Effector memory CD4-positive, alpha-beta T cell (primary cell): ENCODE results near the gene ROBO1.
"Not testable (repeated sequence)": the region's sequence is repeated elsewhere in the genome, so short reads cannot be mapped to it uniquely, and the experiment has no call there.

Source experiments
- DNase-seq, 3 donors: peaks; one replicate each; pipeline ENCODE4 v3.0.0-alpha.2; 2020
- H3K27ac ChIP-seq: 2 replicates; pipeline ENCODE4 v1.7.0; 2013; ENCODE audit warnings: mild to moderate bottlenecking, low read length, moderate library complexity; ENCODE audit not compliant: insufficient read depth, poor library complexity, severe bottlenecking
- H3K27me3 ChIP-seq: replicated peaks from 2 replicates; pipeline ENCODE4 v1.7.0; 2013; ENCODE audit warnings: mild to moderate bottlenecking, low read length; ENCODE audit not compliant: insufficient read depth, control insufficient read depth, poor library complexity, severe bottlenecking
- H3K36me3 ChIP-seq: 2 replicates; pipeline ENCODE4 v1.7.0; 2013; ENCODE audit warnings: mild to moderate bottlenecking, low read length, moderate library complexity; ENCODE audit not compliant: control insufficient read depth, insufficient read depth
- H3K4me1 ChIP-seq: 2 replicates; pipeline ENCODE4 v1.7.0; 2013; ENCODE audit warnings: low read length, mild to moderate bottlenecking; ENCODE audit not compliant: control insufficient read depth, insufficient read depth, poor library complexity, severe bottlenecking
- H3K4me3 ChIP-seq: 2 replicates; pipeline ENCODE4 v1.7.0; 2013; ENCODE audit warnings: low read length, low read depth, mild to moderate bottlenecking; ENCODE audit not compliant: insufficient read depth, poor library complexity, severe bottlenecking
- H3K9me3 ChIP-seq: 2 replicates; pipeline ENCODE4 v1.7.0; 2013; ENCODE audit warnings: mild to moderate bottlenecking, low read length, moderate library complexity; ENCODE audit not compliant: control insufficient read depth

ROBO1 gene

DNA sequence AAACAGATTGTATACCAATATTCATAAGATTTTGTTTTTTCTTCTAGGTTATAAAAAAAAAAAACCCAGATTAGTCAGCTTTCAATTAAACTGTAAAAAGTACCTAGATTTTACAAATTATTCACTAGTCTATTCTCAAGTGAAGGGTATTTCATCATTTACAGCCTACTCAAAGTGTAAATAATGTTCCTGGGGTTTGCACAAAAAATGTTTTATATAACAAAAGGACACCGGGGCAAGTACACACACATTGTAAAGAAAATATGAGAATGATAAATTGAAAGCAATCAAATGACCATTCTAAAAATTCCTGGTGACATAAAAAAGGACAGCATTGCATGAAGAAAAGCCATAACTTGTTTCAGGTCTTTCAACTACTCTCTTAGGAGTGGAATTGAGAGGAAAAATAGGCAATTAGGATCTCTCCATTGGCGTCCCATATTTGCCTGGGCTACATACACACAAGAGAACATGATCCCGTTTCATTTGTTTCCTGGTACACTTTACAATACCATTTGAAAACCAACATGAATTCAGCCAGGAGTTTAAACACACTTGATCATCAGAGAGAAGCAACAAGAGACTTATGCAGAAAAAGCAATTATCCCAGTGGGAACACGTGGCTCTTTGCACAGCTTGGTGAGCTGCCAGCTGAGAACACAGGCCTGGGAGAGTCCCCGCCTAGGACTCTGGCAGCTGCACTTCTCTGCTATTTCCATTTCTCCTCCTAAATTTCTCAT, 1039.2 kb downstream of the ROBO1 start:
- H3K27me3 ChIP-seq: no peaks in the 10 kb centered on the region
- no peak for DNase-seq
- no peak overlapping the region for H3K27ac ChIP-seq
- H3K4me3 ChIP-seq: no peak overlapping the region
- H3K9me3 ChIP-seq: no peaks in the 10 kb centered on the region
- H3K4me1 ChIP-seq: no peaks in the 10 kb centered on the region
- no peaks in the 10 kb centered on the region for H3K36me3 ChIP-seq

DNA sequence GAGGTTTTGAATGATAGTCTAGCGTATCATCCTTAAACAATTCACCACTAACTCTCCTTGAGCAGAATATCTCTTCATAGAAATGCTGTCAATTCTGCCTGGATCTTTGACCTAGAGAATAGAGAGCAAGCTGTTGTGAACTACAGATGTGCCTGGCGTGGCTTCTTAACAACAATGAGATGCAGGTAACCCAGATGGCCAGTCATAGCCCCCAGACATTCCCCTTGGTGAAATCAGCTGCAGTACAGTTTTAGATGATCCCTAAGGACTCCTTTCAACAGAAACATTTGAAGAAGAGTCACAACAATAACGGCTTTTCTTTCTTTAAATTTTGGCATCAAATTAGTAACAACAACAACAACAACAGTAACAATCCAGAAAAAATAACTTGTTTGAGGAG, 1041.3 kb downstream of the ROBO1 start:
- Histone ChIP-seq H3K4me3 (no peak overlapping the region), H3K9me3 (no peaks in the 10 kb centered on the region), H3K4me1 (no peaks in the 10 kb centered on the region), H3K27me3 (no peaks in the 10 kb centered on the region), H3K36me3 (no peaks in the 10 kb centered on the region), H3K27ac (no peak overlapping the region)
- no peak for DNase-seq

DNA sequence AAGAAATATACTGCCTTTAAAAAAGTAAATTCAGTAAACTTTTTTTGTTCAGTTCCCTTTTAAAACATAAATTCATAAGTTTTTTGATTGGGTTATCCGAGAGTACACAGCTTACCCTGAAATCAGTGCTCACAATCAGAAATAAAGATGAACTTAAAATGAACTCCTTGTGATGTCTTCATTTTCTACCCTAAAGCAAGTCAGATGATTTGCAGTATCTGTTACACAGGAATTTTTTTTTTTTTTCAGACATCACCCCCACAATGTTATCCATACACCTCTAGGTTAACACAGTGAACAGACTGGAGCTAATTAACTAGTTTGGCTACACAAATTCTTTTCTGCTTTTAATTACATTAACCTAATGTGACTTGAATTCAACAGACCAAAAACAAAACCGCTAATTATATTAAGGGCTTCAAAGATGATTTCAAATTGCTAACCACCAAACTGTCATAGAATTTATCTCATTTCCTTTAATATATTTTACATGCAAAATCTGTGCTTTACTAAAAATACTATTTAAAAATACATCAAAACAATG, 1042.0 kb downstream of the ROBO1 start:
- no peaks in the 10 kb centered on the region for H3K36me3 ChIP-seq
- no peak overlapping the region for H3K4me3 ChIP-seq
- no peaks in the 10 kb centered on the region for H3K27me3 ChIP-seq
- no peaks in the 10 kb centered on the region for H3K4me1 ChIP-seq
- no peak for DNase-seq
- H3K9me3 ChIP-seq: no peaks in the 10 kb centered on the region
- H3K27ac ChIP-seq: no peak overlapping the region

DNA sequence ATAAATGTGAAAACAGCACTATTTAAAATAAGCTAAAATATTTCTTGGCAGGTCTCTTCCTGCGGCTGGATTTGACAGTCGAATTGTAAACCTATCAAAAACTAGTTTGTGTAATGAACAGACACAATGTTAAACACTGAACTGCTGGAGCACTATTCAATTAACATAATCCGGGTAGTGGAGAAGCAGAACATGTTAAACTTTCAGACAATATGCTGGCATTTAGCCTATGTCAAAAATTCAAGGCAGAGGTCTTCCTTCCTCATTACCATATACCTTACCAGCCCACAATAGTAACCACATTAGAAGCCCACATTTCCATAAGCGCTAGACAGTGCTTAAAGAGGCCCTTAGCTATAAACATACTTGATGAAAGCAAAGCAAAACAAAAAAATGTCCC, 1042.9 kb downstream of the ROBO1 start:
- H3K9me3 ChIP-seq: no peaks in the 10 kb centered on the region
- H3K27me3 ChIP-seq: no peaks in the 10 kb centered on the region
- H3K4me3 ChIP-seq: no peak overlapping the region
- no peak overlapping the region for H3K27ac ChIP-seq
- no peaks in the 10 kb centered on the region for H3K4me1 ChIP-seq
- no peak for DNase-seq
- no peaks in the 10 kb centered on the region for H3K36me3 ChIP-seq

DNA sequence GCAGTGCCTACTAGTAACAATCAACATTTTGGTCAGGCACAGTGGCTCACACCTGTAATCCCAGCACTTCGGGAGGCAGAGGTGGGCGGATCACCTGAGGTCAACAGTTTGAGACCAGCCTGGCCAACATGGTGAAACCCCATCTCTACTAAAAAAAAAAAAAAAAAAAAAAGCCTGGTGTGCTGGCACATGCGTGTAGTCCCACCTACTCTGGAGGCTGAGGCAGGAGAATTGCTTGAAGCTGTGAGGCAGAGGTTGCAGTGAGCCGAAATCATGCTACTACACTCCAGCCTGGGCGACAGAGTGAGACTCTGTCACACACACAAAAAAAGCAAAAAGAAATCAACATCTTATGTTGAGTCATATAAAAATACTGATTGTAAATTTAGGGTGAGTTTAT, 1043.4 kb downstream of the ROBO1 start:
- H3K4me3 ChIP-seq, H3K27ac ChIP-seq, H3K27me3 ChIP-seq, H3K4me1 ChIP-seq, H3K9me3 ChIP-seq, DNase-seq, H3K36me3 ChIP-seq: not testable (repeated sequence)

DNA sequence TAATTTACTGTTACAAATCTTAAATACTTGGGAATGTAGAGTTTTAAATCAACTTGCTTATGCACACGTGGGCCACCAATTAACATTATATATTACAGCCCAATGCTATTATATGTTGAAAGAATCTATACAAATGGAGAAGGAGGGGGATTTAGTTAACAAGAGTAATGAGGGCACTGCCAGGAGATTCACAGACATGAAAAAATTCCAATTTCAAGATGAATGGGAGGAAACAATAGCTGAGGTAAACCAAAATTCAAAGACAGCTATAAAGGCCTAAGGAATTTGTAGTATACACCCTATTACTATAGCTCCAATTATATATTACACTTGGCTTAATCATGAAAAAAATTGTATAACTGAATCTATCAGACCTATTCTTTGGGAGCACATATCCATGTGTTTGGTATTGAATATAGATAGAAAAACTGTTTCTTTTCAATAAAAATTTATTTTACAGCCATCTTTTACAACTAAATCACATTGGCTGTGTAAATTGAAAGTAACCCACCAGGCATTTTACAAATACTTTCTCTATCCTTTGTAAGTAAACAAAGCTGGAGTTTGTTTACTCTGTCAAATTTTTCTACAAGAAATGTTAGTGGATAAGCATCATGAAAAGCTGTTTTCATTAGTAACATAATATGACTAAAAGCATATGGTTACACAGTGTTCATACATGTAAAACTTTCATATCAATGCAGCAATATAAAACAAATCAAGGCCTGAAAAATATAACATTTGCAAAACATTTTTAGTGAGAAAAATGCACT, 1045.8 kb downstream of the ROBO1 start:
- Histone ChIP-seq H3K27me3 (no peaks in the 10 kb centered on the region), H3K9me3 (no peaks in the 10 kb centered on the region), H3K4me3 (no peak overlapping the region), H3K4me1 (no peaks in the 10 kb centered on the region), H3K36me3 (no peaks in the 10 kb centered on the region), H3K27ac (no peak overlapping the region)
- no peak for DNase-seq

DNA sequence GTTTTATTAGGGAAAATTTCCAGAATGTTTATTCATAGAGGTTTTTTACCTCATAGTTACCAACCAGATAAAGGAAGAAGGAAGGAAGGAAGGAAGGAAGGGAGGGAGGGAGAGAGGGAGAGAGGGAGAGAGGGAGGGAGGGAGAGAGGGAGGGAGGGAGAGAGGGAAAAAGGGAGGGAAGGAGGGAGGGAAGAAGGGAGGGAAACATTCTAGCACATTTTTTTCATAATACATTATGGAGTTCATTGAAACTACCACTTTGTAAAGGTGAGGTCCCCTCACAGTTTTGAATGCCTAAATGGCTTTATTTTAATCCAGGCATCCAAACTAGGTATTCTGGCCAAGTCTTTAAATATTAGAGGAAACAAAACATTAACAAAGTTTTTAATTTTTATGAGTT, 1049.1 kb downstream of the ROBO1 start:
- no peak for DNase-seq
- Histone ChIP-seq H3K9me3 (no peaks in the 10 kb centered on the region), H3K27ac (no peak overlapping the region), H3K27me3 (no peaks in the 10 kb centered on the region), H3K36me3 (no peaks in the 10 kb centered on the region), H3K4me1 (no peaks in the 10 kb centered on the region), H3K4me3 (no peak overlapping the region)

DNA sequence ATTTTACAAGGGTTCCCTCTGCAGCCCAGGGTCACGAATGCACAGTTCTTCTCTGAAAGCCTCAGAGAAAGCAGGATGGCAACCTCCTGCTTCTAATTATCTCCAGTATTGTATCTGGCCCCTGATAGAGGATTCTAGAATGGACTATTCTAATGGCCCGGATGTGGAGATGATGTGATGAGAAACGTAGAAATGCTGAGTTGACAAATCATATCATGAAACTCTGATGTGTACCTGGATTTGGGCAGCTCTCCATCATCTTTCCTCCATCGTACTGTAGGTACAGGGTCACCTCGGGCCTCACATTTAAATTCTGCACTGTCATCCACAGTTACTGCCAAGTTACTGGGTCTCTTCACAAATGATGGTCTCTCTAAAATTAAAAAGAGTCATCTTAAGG, 1050.8 kb downstream of the ROBO1 start:
- no peaks in the 10 kb centered on the region for H3K27me3 ChIP-seq
- H3K4me1 ChIP-seq: no peaks in the 10 kb centered on the region
- H3K4me3 ChIP-seq: no peak overlapping the region
- H3K27ac ChIP-seq: no peak overlapping the region
- H3K9me3 ChIP-seq: no peaks in the 10 kb centered on the region
- H3K36me3 ChIP-seq: no peaks in the 10 kb centered on the region
- no peak for DNase-seq

DNA sequence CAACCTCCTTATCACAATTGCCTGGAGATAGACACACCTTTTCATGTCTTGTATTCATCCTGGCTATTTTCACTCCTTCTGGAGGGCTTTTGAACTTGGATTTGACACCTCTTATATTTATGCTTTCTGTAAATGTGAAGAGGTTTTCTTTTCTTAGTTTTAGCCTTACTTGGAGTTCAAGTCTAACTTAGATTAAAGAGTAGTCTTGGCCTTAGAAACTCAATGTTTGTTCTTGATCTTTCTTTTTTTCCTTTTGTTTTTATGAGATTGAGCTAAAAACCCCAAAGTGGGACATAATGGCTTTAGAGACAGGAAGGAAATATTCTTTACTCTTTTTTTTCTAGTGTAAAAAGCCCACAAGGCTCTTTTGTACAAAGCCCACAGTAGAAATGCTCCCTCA, 1054.9 kb downstream of the ROBO1 start:
- H3K4me1 ChIP-seq: no peaks in the 10 kb centered on the region
- no peaks in the 10 kb centered on the region for H3K36me3 ChIP-seq
- H3K27me3 ChIP-seq: no peaks in the 10 kb centered on the region
- no peak for DNase-seq
- no peak overlapping the region for H3K4me3 ChIP-seq
- no peaks in the 10 kb centered on the region for H3K9me3 ChIP-seq
- H3K27ac ChIP-seq: no peak overlapping the region

DNA sequence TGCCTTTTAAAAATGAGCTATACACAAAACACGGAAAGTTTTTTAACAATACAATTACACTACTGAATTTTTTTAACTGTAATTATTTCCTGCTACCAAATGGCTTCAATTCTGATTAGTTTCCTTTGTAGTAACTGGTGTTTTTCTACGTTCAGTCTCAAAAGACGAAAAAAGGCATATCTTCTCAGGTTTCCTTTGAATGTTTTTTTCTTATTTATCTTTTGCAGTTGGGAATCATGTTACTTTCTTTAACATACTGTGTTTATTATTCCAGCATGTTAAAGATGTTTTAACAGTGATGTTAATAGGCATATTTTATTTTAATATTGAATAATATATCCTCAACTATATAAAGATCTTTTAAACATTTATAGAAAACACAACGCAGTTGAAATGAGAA, 1055.5 kb downstream of the ROBO1 start:
- no peaks in the 10 kb centered on the region for H3K27me3 ChIP-seq
- H3K27ac ChIP-seq: no peak overlapping the region
- H3K4me3 ChIP-seq: no peak overlapping the region
- no peaks in the 10 kb centered on the region for H3K9me3 ChIP-seq
- no peak for DNase-seq
- no peaks in the 10 kb centered on the region for H3K4me1 ChIP-seq
- H3K36me3 ChIP-seq: no peaks in the 10 kb centered on the region
